HK-2 (cell line): Measurements from ENCODE around the gene MEI4.
"Not testable (repeated sequence)": the region's sequence is repeated elsewhere in the genome, so short reads cannot be mapped to it uniquely, and the experiment has no call there.

Source experiments
- DNase-seq: peaks from one replicate; pipeline ENCODE4 v3.0.0-alpha.2; 2018; ENCODE audit not compliant: unreplicated experiment

MEI4 gene, protein sequence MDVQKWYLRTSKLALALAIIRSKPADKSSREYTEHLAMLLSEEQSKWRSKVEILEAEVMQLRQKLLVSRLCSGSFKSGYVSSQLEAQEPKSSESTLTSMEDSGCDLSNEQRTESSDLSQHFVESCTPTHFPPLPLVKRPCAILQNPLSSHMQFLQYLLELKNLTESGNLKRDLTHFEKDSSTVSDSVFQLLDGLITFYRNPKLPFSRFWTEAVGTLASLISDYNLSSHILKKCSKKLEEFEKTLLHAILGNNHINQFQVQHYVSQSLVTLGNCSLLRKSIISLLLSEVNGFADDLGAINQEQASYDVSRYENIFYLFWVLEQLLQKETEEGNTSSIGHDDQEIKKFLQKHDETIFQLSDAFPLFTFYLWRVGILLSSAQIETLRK

DNA sequence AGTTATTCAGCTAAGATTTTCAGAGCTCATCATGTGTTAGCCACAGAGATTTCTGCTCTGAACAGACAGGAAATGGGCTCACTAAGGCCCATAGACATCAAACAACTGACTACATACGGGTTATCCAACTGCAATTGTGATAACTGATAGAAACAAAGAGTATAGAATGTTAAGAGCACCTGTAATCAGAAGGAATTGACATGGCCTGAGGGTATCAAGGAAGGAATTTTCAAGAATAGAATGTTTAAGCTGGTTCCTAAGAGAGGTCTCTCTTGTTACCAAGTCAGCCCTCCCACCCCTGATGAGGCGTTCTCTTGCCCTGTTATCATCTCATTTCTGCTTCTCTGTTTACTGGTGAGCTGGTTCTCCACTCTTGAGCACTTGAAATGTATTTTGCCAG, at the start of gene MEI4:
Gene MEI4 (plus strand): TSS at position 301 of the 400 bp plus-strand sequence. CDS start 37,633 bp downstream, outside the sequence.
- no peak for DNase-seq

DNA sequence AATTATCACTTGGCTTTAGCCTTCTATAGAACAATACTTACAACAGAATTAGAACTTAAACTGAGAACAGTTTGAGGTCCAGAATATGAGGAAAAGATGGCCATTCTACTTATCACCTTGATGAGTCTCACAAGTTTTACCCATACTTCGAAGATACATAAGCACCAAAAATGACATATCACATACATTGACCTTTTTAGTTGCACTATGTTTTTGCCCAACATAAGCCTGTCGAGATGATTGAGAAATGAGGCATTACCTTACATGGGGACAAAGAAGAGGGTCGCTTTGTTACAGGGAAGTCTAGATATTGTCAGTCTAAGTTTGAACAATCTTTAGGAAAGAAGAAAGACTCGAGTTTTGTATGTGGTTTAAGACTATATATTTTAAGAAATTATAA, 48.4 kb upstream of the MEI4 start:
- no peak for DNase-seq

DNA sequence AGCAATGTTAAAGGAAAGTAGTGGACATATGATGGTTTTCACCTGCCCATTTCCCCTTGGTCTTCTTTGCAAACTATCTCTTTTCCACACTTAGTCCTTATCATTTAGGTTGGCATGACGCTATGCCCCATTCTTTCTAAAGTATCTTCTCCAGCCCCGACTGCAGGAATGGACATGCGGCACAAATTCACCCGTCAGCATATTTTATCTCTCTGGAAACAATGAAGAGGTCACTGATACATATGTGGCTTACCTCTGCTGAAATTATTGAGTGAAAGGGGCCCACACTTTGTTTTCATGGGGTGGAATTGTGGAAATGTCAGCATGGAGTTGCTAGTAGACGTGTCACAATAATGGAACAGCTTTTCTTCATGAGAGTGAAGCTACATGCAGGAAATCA, 45.8 kb upstream of the MEI4 start:
- no peak for DNase-seq

DNA sequence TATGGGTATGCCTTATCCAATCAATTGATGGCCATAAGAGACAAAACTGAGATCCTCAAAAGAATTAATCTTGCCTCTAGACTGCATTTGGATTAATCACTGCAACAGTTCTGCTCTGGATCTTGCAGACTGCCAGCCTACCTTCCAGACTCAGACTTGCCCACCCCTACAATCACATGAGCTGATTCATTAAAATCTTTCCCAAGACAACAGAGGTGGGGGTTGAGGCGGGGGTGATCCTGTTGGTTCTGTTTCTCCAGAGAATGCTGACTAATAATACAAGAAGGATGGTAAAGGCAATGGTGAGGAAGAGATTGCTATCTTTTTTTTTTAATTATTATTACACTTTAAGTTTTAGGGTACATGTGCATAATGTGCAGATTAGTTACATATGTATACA, 43.7 kb upstream of the MEI4 start:
- DNase-seq, result no peak

DNA sequence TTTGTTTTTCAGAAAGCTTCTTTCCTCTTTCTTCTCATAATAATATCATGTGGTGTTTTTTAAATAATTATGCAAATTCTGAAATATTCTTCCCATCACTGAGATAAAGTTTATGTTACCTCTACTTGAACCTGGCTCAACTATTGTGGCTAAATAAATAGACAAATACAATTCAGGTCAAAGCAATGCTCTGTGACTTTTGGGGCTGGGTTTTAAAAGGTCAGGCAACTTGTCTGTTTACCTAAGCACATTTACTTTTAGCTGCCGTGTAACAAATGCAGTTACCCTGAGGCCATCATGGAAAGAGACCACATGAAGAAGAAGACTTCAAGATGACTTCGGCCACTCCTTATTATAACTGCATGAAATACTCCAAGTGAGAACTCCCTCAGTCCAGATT, 33.7 kb upstream of the MEI4 start:
- no peak for DNase-seq

DNA sequence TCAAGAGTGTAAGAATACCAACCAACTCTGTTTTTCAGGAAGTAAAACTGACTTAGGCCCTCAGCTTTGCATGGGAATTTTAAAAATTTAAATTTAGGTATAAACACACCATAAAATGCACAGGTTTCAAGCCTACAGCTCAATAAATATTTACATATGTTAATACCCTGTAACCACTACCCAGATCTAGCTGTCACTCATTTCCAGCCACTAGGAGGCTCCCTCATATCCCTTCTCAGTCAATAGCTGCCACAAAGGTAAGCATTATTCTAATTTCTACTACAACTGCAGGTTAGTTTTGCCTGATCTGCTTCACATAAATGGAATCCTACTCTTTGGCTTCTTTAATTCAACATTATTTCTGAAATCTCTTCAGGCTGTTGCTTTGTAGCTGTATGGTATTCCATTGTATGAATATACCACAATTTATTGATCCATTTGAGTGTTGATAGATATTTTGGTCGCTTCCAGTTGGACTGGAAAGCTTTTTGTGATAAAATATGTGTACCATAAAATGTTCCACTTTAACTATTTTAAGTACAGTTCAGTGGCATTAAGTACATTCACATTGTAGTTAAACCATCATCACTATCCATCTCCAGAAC, 32.5 kb upstream of the MEI4 start:
- no peak for DNase-seq

DNA sequence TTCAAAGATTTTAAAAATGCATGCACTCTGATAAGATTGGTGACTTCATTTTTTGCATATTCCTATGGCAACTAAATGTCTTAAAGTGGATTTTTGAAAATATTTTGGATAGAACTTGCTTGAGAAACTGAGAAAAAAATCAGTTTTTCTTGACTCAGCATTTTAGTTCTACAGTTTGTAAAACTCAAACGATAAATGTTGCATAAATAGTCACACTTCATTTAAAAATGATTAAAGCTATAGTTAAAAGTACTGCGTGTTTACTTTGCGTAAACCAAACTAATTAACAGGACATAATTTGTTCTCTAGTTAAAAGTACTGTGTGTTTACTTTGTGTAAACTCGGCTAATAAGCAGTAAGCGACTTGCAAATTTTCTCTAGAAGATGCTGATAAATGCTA, 28.3 kb upstream of the MEI4 start:
- DNase-seq, result no peak

DNA sequence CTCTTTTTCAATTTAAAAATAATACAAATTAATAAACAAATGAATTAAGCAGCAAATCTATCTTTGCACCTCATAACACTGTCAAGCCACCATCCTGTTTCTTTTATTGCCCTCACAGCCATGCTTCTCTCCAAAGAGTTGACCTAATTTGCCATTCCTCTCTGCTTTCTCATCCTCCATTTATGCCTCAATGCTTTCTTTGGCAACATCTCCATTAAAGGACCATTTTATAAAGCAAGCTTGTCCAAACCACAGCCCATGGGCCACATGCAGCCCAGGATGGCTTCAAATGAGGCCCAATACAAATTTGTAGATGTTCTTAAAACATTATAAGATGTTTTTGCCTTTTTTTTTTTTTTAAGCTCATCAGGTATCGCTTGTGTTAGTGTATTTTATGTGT, 26.4 kb upstream of the MEI4 start:
- no peak for DNase-seq

DNA sequence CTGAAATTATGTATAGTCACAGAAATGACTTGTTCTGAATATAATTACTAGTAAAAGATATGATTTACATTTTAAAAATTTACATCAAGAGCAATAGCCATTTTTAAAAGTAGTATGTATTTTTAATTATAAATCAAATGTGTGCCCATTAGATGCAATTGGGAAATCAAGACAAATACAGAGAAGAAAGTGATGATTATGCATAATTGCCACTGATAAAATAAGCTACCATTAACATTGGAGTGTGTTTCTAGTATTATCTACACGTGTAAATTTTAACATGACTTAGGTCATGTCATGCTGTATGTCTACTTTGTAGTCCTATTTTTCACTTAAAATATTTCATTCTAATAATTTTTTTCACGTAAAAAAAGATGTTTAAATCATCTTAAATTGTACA, 22.8 kb upstream of the MEI4 start:
- DNase-seq, result no peak

DNA sequence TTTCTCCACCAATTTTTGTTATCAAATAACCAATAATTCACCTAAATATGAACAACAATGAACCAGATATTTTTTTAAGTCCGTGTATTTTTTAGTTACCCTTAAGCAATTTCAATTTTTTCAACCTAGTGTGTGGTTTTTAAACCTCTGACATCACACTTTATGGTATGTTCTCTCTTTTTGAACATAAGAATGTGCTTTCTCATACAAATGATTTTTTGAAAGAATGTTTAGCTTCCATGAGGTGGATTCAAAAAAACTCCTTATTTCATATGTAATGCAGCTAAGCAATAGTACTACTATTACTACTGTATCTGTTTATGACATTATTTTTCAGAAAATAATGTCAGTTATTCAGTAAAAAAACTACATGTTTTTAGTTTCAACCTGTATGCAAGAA, 19.4 kb upstream of the MEI4 start:
- DNase-seq, result no peak

DNA sequence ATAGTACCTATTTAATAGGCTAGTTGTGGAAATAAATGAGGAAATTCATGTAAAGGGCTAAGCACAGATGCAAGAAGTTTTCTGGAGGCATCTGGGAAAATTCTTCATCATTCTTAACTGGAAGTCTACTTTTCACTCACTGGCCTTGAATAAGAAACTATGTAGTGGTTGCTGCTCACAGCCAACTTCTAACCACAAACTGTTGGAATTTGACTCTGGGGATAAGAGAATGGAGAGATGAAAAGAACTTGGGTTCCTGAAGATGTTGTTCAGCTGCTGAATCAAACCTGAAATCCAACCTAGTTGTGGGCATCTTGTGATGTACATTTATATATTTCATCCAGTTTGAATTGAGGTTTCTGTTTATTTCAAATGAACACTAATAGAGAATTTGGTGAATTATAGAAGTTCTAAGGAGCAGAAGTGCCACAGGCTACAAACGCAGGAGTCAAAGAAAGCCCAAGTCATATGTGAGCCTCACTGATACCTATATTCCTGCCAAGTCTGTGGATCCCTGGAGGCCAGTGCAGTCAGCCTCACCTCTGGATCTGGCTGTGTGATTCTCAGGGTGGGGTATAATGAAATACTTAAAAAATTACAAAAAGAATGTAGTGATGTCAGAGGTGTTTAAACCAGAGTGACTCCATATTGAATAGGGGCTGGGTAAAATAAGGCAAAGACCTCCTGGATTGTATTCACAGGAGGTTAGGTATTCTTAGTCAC, 18.7 kb upstream of the MEI4 start:
- DNase-seq, result no peak

DNA sequence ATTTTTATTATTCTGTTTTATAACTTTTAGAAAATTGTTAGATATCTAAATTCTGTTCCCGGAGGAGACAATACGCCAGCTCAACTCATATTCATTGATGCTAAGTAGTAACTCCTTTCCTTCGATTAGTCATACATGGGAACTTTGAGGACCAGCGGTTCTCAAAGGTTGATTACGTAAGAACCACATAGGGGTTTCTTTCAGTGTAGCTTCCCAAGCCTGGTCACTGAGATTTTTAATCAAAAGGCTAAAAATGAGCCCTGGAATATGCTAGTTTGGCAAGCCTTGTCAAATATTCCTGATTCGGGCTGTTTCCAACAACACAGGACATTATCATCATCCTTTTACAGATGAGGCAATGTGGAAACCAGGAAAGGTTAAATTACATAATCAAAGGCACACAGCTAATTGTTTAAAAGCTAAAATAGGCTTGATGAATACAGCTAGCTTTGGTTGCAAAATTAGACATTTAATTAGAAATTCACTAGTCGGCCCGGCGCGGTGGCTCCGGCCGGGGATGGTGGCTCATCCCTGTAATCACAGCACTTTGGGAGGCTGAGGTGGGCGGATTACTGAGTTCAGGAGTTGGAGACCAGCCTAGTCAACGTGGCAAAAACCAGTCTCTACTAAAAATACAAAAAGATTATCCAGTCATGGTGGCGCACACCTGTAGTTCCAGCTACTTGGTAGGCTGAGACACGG, 14.6 kb upstream of the MEI4 start:
- no peak for DNase-seq

DNA sequence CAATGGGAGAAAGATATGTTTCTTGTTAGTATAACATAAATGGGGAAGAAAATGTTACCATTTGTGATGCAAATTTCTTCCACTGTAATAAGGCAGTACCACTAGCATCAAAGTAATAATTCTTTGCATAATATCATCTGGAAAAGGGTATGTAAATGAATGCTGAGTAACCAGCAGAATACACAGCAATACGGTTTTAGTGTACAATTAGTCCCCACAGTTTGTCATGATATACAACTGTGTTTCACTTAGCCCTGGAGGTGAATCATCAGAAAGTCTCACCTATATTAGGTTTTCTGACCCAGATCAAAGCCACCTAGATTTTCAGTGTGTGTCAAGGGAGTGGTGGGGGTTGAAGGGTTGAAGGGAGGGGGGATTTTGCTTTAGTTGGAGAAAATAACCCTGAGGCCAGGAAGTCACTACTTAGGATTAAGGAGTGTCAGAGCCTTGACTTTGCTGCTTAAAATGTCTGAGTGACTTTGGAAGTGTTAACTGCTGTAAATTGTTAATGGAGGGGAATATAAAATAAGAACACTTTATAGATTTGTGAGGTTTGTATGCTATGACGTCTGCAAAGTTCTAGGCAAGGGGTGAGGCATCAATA, 8.6 kb upstream of the MEI4 start:
- DNase-seq, result no peak

DNA sequence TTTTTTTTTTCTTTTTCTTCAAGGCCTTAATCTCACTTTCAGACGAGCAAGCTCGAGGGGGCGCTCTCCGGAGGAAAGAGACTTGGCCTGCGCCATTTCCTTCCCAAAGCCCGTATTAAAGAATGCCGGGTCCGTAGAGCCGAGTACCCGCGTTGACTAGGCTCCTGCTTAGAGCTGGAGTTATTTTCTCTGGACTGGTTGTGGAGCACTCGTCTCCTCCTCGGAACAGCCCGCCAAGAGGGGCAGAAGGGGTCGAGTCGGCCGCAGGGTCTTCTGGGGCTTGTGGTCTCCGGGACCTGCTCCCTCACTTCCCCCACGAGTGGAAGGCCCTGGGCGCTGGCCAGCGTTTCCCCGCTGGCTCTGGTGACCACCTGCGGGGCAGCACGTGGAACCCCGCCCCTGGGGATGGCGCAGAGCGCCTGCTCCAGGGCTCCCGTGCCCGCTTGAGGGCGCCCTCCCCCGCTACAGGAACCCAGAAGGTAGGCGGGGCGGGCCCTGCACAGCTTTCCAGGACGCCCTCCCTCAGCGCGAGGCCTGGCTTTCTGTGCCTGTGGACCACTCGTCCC, 2.7 kb upstream of the MEI4 start:
- DNase-seq, result peak; percentile 63

DNA sequence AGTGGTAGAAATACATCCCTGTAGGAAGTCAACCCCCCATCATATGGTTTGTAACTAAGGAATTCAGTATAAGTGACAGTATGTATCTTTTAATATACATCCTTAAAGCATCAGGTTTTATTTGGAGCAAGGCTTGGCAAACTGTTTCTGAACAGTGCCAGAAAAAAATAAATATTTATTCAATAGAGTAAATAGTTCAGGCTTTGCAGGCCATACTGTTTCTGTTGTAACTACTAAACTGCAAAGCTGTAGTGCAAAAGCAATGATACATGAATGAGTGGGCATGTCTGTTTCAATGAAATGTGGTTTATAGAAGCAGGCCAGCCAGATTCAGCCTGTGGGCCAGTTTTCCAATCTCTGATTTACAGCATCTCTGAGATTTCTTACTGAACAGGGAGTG, 977 bp downstream of the MEI4 start:
- no peak for DNase-seq

DNA sequence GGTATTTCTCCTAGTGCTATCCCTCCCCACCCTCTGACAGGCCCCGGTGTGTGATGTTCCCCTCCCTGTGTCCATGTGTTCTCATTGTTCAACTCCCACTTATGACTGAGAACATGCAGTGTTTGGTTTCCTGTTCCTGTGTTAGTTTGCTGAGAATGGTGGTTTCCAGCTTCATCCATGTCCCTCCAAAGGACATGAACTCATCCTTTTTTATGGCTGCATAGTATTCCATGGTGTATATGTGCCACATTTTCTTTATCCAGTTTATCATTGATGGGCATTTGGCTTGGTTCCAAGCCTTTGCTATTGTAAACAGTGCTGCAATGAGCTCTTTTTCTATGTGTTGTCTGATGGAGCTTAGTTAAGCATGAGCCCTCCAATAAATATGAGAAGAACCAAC, 2.2 kb downstream of the MEI4 start:
- DNase-seq, result not testable (repeated sequence)

DNA sequence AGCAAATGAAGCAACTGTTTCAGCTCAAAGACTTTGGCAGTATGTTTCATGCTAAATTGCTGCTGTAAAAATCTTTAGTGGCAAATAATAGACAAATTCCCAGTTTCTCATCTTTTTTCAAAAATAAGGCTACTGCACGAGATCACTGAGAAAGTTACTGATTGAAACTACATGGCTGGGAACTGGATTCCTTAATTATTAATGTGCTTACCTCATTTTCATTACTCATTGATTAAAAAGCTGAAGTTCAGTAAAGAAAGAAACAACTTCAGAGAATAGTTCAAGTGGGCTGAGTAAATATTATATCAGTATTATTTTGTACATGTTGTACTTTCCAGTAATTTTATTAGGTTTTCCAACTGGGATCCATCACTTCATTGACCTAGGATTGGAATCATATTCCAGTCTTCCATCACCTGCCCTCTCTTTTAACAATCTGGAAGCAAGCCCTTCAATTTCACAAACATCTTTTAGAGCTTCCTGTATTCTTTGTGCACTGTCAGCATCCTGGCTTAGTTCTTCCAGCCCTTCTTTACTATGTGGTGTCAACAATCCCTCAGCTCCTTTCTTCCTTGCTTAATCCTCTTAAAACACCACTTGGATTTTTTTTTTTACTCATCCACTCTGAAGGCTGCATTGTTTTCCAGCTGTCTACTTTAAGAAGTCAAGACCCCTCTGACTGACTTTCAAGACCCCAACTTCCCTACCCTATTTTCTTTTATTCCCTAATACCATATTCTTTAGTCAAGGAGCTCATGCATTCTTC, 4.3 kb downstream of the MEI4 start:
- DNase-seq, result no peak

DNA sequence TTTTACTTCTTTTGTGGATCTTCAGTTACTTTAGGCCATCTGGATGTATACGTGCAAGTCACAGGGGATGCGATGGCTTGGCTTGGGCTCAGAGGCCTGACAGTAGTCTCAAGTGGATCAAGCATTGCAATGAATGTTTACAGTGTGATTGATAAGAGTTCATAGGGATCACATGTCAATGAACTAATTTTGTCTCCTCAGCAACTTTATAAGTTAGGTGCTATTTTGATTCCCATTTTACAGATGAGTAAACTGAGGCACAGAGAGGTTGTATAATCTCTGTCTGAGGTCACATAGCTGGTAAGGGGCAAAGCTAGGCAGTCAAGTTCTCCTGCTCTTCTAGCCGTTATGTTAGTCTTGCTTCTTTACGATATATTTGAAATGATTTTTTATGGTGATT, 13.5 kb downstream of the MEI4 start:
- no peak for DNase-seq

DNA sequence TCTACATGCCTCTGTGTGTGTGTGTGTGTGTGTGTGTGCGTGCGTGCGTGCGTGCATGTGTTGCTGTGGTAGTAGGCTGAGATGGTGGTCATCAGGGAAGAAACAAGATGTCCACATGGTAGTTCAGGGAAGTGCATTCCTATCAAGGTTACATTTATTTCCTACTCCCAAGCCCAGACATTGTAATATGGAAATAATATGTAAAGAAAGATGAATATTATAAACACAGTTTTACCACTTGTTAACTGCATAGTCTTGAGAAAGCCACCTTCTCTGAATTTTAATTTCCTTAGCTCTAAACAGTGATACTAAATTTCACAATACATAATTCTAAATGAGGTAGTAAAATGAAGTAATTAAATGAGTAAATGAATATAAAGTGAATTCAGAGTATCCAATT, 14.0 kb downstream of the MEI4 start:
- no peak for DNase-seq

DNA sequence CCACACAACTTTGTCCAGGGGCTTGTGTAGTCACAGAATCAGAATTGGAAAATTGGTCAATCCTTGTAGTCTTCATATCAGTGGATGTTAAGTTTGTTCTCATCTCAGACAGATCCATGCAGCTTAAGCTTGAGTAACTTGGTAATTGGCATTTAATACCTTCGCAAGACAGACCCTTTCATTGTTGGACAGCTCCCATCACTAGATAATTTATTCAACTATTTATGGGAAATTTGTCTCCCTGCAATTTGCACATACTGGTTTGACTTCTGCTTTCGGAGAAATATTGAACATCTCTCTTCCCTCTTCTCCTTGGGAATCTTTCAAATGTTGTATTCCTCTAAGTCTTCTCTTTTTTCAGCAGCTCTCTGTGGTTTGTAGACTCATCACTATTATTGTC, 17.1 kb downstream of the MEI4 start:
- DNase-seq, result no peak

DNA sequence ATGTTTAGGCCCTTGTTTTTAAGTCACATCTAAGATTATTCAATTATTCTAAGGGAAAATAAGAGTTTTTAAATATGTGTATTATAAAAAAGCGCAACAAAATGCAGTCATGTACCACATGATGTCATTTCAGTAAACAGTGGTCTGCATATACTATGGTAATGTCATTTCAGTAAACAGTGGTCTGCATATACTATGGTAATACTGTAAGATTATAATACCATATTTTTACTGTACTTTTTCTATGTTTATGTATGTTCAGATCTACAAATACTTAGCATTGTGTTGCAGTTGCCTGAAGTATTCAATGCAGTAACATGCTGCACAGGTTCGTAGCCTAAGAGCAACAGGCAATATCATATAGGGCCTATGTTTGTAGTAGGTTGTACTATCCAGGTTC, 21.4 kb downstream of the MEI4 start:
- DNase-seq, result no peak
